Measurements from ENCODE around the gene THBD.

Gene THBD

GRCh38 chr20:23007886-23008655, 41.4 kb downstream of the THBD start:
- DNase-seq = no peak

GRCh38 chr20:23007462-23007861, 42.0 kb downstream of the THBD start:
- DNase-seq = no peak

- DNase-seq = no peak
Measured at GRCh38 chr20:23005776-23006175, 43.7 kb downstream of the THBD start.

DNA sequence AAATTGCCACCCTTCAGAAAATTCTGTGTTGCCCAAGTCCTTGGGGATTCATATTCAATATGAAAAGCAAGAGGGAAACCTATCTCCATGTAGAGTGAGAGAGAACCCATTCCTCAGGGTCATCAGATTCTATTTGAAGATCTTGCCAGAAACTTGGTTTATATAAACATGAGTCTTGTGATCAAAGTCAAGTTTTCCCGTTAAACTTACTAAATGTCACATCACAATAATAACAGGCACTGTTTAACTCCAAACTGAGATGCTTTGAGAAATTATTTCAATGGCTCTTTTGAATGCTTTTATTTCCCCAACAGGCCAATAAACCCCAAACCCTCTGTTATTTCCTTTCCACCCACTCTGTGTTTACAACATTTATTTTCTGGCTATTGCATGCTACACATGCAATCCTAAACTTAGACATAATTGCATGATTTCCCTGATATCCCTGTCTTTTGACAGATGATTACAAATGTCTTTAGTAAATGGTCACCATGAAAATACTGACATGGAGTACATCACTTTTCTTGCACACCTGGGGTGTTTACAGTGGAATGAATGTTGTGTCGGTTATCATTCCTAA, 45.5 kb downstream of the THBD start:
- no peak for DNase-seq

DNA sequence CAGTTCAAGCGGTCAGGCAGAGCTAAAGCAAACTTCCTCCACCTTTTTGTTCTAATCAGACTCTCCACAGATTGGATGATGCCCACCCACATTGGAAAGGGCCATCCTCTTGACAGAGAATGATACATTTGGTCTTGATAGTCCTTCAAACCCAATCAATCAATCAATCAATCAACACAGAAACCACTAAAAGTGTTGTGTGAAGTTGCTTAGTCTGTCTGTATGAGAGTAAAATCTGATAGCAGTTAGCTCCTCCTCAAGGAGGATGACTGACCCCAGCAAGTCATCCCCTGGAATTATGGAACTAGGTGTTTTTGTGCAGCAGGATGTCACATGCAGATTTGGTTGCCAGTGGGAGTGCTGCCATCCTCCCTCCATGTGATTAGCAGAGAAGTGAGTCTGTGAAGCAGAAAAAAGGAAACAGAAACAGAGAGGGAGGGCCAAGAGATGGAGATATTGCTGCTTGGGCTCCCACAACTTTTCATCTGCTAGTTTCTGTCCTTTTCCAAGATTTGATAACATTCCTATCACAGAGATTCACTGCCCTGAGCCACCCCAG, 46.3 kb downstream of the THBD start:
- DNase-seq = no peak

DNA sequence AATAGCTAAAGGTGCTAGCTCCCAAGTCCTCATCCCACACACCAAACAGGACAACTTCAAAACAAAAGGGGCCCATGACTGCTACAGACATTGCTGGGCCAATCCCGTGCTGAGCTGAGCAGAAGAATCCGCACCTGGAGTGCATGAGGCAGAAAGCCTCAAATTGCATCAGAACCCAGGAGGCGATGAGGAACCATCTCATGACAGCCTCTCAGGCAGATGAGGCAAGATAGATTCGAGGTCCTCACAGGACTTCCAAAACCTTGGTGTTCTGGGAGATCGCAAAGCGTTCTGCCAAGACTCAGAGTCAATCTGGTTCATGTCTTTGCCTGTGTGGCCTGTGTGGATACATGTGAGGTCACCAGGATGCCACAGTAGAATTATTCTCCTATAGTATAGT, 47.2 kb downstream of the THBD start:
- no peak for DNase-seq

DNA sequence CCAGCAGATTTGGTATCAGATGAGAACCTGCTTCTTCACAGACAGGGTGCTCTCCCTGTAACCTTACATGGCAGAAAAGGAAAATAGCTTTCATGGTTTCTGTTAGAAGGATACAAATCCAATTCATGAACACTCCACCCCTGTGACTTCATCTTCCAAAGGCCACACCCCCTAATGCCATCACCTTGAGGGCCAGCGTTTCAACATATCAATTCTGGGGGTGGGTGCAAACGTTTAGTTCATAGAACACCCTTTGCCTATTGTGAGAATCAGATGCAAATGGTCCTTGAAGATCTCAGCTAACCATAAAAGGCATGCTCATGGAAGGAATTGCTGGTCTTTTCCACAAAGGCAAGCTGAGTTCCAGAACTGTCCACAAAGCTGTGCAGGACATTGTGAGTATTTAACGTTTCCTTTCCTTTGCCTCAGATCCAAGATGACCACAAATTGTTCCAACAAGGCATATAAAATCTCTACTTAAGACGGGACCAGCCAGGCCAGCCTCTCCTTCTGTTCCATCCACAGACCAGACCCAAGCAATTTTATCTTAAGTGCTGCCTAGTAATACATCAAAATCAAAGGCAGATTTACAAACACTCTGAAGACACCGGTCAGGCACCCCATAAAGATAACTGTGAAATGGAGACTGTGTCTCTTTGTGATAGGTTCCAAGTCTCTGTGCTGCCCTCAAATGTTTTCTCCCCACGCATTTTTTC, 49.1 kb downstream of the THBD start:
- no peak for DNase-seq

GRCh38 chr20:22999756-23000155, 49.7 kb downstream of the THBD start:
- no peak for DNase-seq

DNA sequence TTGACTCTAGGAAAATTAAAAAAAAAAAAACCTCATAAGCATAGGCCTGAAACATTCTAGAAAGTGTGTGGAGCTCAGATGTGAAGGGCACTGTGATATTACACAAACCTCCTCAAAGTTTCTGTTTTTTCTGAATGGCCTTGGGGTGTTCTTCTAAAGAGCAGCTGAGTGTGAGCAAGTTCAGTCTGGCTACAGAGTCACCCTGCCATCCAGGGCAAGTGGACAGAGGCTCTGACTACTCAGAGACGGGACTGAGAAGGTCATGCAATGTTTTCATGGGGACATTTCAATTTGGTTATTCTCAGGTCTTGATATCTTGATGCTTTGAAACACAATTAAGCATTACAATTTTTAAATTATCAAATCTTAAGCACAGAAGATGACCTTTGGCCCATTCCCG, 51.0 kb downstream of the THBD start:
- DNase-seq = no peak

DNA sequence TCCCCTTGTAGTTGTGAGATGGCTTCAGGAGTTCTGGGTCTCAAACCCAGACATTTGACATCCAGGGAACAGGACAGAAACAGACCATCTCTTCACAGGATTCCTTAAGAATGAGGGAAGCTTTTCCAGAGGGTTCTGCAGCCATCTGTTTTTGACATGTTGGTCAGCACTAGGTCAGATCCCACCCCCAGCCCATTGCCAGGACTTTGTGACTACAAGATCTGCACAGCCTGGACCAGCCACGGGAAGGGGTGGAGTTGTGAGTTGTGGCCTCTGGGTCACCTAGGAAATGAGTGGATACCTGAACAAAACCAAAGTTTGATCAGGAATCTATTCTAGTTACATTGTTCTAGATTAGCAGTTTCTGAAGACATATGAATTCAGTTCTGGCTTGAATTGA, 53.5 kb downstream of the THBD start:
- DNase-seq = no peak
